B cell (primary cell): ENCODE results near the gene CEP128. TPM values are rescaled to one million over a fixed set of nuclear protein-coding genes. Genes with fewer than 3 reads are reported as not detected.
"Not testable (repeated sequence)": the region's sequence is repeated elsewhere in the genome, so short reads cannot be mapped to it uniquely, and the experiment has no call there.

Source experiments
- ATAC-seq: fragments of 200-7000 bp; cut with Tn5 transposase; one replicate; pipeline ENCODE4 v1.10.0; 2021; ENCODE audit warnings: low read depth, mild to moderate bottlenecking, moderate number of reproducible peaks, moderate library complexity
- CTCF ChIA-PET: fragments of 350-600 bp; sonication (Branson Sonifier 250); formaldehyde crosslinking; loops from one replicate; lab custom pipeline; 2021; ENCODE audit warnings: antibody characterized with exemption, inconsistent platforms; lab: Charles Lee
- POLR2A ChIA-PET: fragments of 350-600 bp; sonication (Branson Sonifier 250); formaldehyde crosslinking; loops from one replicate; lab custom pipeline; 2021; ENCODE audit warnings: antibody characterized with exemption; lab: Charles Lee
- DNase-seq: peaks from one replicate; pipeline ENCODE4 v3.0.0; 2013
- H2AFZ ChIP-seq: 2 replicates; pipeline ENCODE4 v1.6.1; 2012; ENCODE audit warnings: mild to moderate bottlenecking, low read depth, low read length; ENCODE audit not compliant: insufficient read depth, poor library complexity, severe bottlenecking
- H3K27ac ChIP-seq, 2 donors: 1 replicate in 1 of 2; 2 replicates in 1 of 2; pipeline ENCODE4 v1.5.1; 2012 to 2013; ENCODE audit warnings: low read length in 2 of 2, mild to moderate bottlenecking in 2 of 2, moderate library complexity in 1 of 2
- H3K27me3 ChIP-seq, 4 experiments: fragments of 200-600 bp in 1 of 4; sonication (generic) in 1 of 4; replicated peaks in 1 of 4; 1 replicate in 2 of 4; 2 replicates in 2 of 4; pipeline versions ENCODE4 v1.6.1 to v1.7.0; 2013 to 2016; ENCODE audit warnings: low read length in 3 of 4, mild to moderate bottlenecking in 2 of 4, mixed read lengths in 1 of 4, moderate library complexity in 1 of 4; ENCODE audit not compliant: insufficient read depth in 4 of 4, control insufficient read depth in 3 of 4; ENCODE audit errors: control extremely low read depth in 1 of 4
- H3K36me3 ChIP-seq, 2 experiments: replicated peaks in 1 of 2; 1 replicate in 1 of 2; 2 replicates in 1 of 2; pipeline versions ENCODE4 v1.6.1 to v1.7.1; 2013; ENCODE audit warnings: low read length in 1 of 2; ENCODE audit not compliant: insufficient read depth in 2 of 2, control insufficient read depth in 1 of 2; ENCODE audit errors: control extremely low read depth in 1 of 2, extremely low read depth in 1 of 2
- H3K4me1 ChIP-seq, 2 donors: fragments of 200-600 bp in 1 of 2; sonication (generic) in 1 of 2; 1 replicate in 1 of 2; 2 replicates in 1 of 2; pipeline versions ENCODE4 v1.5.1 to v1.6.1; 2013 to 2017; ENCODE audit warnings: low read length in 2 of 2; ENCODE audit not compliant: control insufficient read depth in 2 of 2, insufficient read depth in 2 of 2
- H3K4me2 ChIP-seq: replicated peaks from 2 replicates; pipeline ENCODE3; 2012; ENCODE audit warnings: mild to moderate bottlenecking, low read depth, low read length; ENCODE audit not compliant: poor library complexity, severe bottlenecking
- H3K4me3 ChIP-seq, 5 experiments: fragments of 200-600 bp in 1 of 5; sonication (generic) in 1 of 5; 1 replicate in 3 of 5; 2 replicates in 2 of 5; pipeline versions ENCODE4 v1.5.1 to v1.7.0; 2011 to 2016; ENCODE audit warnings: low read length in 4 of 5, mild to moderate bottlenecking in 4 of 5, low read depth in 2 of 5, control low read depth in 1 of 5, moderate library complexity in 1 of 5; ENCODE audit not compliant: insufficient read depth in 1 of 5; ENCODE audit errors: control extremely low read depth in 1 of 5, extremely low read depth in 1 of 5
- H3K79me2 ChIP-seq: fragments of 200-600 bp; sonication (generic); one replicate; pipeline ENCODE4 v1.6.0; 2016; ENCODE audit warnings: low read length; ENCODE audit not compliant: control insufficient read depth, insufficient read depth
- H3K9ac ChIP-seq: fragments of 200-600 bp; sonication (generic); 2 replicates; pipeline ENCODE4 v1.6.1; 2017; ENCODE audit warnings: mild to moderate bottlenecking, low read length, moderate library complexity
- H3K9me3 ChIP-seq, 3 donors: one replicate each; pipeline versions ENCODE4 v1.6.1 to v1.7.1; 2013; ENCODE audit warnings: low read length in 2 of 3; ENCODE audit not compliant: control insufficient read depth in 2 of 3, insufficient read depth in 1 of 3; ENCODE audit errors: control extremely low read depth in 1 of 3
- H4K20me1 ChIP-seq: 2 replicates; pipeline ENCODE4 v1.6.0; 2012; ENCODE audit warnings: mild to moderate bottlenecking, low read length; ENCODE audit not compliant: insufficient read depth, control insufficient read depth, poor library complexity, severe bottlenecking
- H3K27ac Mint-ChIP-seq: one replicate; pipeline ENCODE4 v1.8.0; 2021; ENCODE audit warnings: mixed read lengths
- H3K27me3 Mint-ChIP-seq: one replicate; pipeline ENCODE4 v1.8.0; 2021; ENCODE audit warnings: mixed read lengths
- H3K4me1 Mint-ChIP-seq: one replicate; pipeline ENCODE4 v1.8.0; 2021; ENCODE audit warnings: mixed read lengths
- H3K4me3 Mint-ChIP-seq: one replicate; pipeline ENCODE4 v1.8.0; 2021; ENCODE audit warnings: mixed read lengths
- H3K9me3 Mint-ChIP-seq: one replicate; pipeline ENCODE4 v1.8.0; 2022; ENCODE audit warnings: mixed read lengths; ENCODE audit not compliant: insufficient read depth
- CTCF ChIP-seq: fragments of 200-600 bp; IDR thresholded peaks from one replicate; pipeline ENCODE4 v1.8.0; 2022; ENCODE audit warnings: antibody characterized with exemption, mild to moderate bottlenecking
- EZH2 ChIP-seq: IDR thresholded peaks from 2 replicates; pipeline ENCODE4 v1.6.1; 2012; ENCODE audit warnings: borderline replicate concordance, low read depth, mild to moderate bottlenecking, moderate library complexity, low read length; ENCODE audit not compliant: insufficient read depth, poor library complexity, severe bottlenecking
- WGBS: methylation state at CpG from one replicate; pipeline ENCODE4 v1.1.5; 2013; ENCODE audit warnings: missing lambda C conversion rate; ENCODE audit not compliant: insufficient coverage; 5-methylcytosine and 5-hydroxymethylcytosine counted together
- intact Hi-C: fragments of 100-400 bp; cut with micrococcal nuclease; formaldehyde crosslinking; loops from one replicate; pipeline ENCODE4 v1.10.0; 2022
- polyA plus RNA-seq: library from polyadenylated mRNA; depleted of rRNA; stranded (reverse); fragments of >200 nt; gene quantifications from 2 replicates; pipeline ENCODE4 v1.2.3, GENCODE V29; 2012
- total RNA-seq, 2 donors: library from RNA; stranded (reverse); fragments of 120-200 nt in 1 of 2; gene quantifications; 1 replicate in 1 of 2; 2 replicates in 1 of 2; pipeline versions ENCODE4 v1.2.3 to v1.2.4, GENCODE V29; 2013 to 2022

Gene CEP128
- total and polyA plus RNA-seq, 2 donors (not counting 1 experiment from before 2014, with no cell fraction given) = 1.1 to 31.6 TPM

- no peaks in the 10 kb centered on the region for H4K20me1 ChIP-seq
- no peak overlapping the region for H3K4me3 ChIP-seq
- CTCF ChIA-PET = interaction anchor here (0.6 to 0.7 kb wide), 2 partner anchors 15 to 435 kb away, joined by 3 to 4 read pairs; no protein-coding TSS in a partner anchor
- no peak overlapping the region for H3K9ac ChIP-seq
- ATAC-seq (no peak), DNase-seq (no peak)
- H3K4me3 Mint-ChIP-seq = no peak overlapping the region
- TF ChIP-seq CTCF = no peak
- POLR2A ChIA-PET = no interaction called here
- H2AFZ ChIP-seq = no peak overlapping the region
- peaks cover 6% of the 10 kb centered on the region for H3K9me3 Mint-ChIP-seq
- H3K9me3 ChIP-seq = peaks cover 0 to 8% (median 2%) of the 10 kb centered on the region in 3 donors
- no peaks in the 10 kb centered on the region for H3K27me3 ChIP-seq
- H3K79me2 ChIP-seq = peaks cover 13% of the 10 kb centered on the region
- intact Hi-C loops = no loop called here
- H3K27ac Mint-ChIP-seq = no peak overlapping the region
- no peaks in the 10 kb centered on the region for H3K4me1 Mint-ChIP-seq
- H3K4me1 ChIP-seq = no peaks in the 10 kb centered on the region
- H3K27ac ChIP-seq = no peak overlapping the region
- H3K36me3 ChIP-seq = no peaks in the 10 kb centered on the region
- no peak overlapping the region for H3K4me2 ChIP-seq
- H3K27me3 Mint-ChIP-seq = no peaks in the 10 kb centered on the region
Observed at GRCh38 chr14:80923368-80923767, 18.2 kb downstream of the CEP128 start.

- Histone ChIP-seq H3K79me2 (no peaks in the 10 kb centered on the region), H3K36me3 (peaks cover 0 to 2% of the 10 kb centered on the region in 2 experiments), H3K4me1 (no peaks in the 10 kb centered on the region), H3K9me3 (no peaks in the 10 kb centered on the region), H3K27ac (no peak overlapping the region), H4K20me1 (no peaks in the 10 kb centered on the region), H3K27me3 (no peaks in the 10 kb centered on the region), H3K4me3 (no peak overlapping the region), H3K4me2 (no peak overlapping the region), H2AFZ (no peak overlapping the region), H3K9ac (no peak overlapping the region)
- TF ChIP-seq CTCF (no peak), EZH2 (no peak)
- Mint-ChIP-seq H3K27ac (no peak overlapping the region), H3K4me3 (no peak overlapping the region), H3K4me1 (no peaks in the 10 kb centered on the region), H3K27me3 (no peaks in the 10 kb centered on the region), H3K9me3 (peaks cover 3% of the 10 kb centered on the region)
- POLR2A ChIA-PET = no interaction called here
- ATAC-seq = no peak
- no CpG with 5 or more reads among the region's 3 CpGs for WGBS
- CTCF ChIA-PET = no interaction called here
- intact Hi-C loops = no loop called here
- DNase-seq = no peak
Observed at GRCh38 chr14:80919622-80920021, 21.9 kb downstream of the CEP128 start.

GRCh38 chr14:80912013-80912412 lies 29.5 kb downstream of the CEP128 start:
- H3K36me3 ChIP-seq, H3K27me3 ChIP-seq, H3K79me2 ChIP-seq, POLR2A ChIA-PET, H3K27me3 Mint-ChIP-seq, H3K4me1 Mint-ChIP-seq, H3K4me3 Mint-ChIP-seq, H3K9me3 Mint-ChIP-seq, H3K4me1 ChIP-seq, H3K4me2 ChIP-seq, H2AFZ ChIP-seq, ATAC-seq, H3K27ac Mint-ChIP-seq, H3K27ac ChIP-seq, H3K9ac ChIP-seq, H3K9me3 ChIP-seq, DNase-seq, H3K4me3 ChIP-seq, CTCF ChIA-PET, intact Hi-C loops, H4K20me1 ChIP-seq: not testable (repeated sequence)
- WGBS = 100% methylated on average over 5 of the region's 11 CpGs
